Lower lobe of right lung (tissue), 2 donors: Measurements from ENCODE around the gene RPL7A. TPM values are rescaled to one million over a fixed set of nuclear protein-coding genes. Genes with fewer than 3 reads are reported as not detected.

Experiments used
- ATAC-seq, 2 donors: fragments of 200-7000 bp; cut with Tn5 transposase; one replicate each; pipeline ENCODE4 v1.9.1; 2020 to 2022; ENCODE audit warnings: mild to moderate bottlenecking in 2 of 2, moderate library complexity in 2 of 2
- DNase-seq: peaks from one replicate; pipeline ENCODE4 v3.0.0-alpha.2; 2020
- H3K27ac ChIP-seq: fragments of 200-600 bp; one replicate; pipeline ENCODE4 v1.8.0; 2022
- H3K27me3 ChIP-seq: fragments of 200-600 bp; one replicate; pipeline ENCODE4 v1.8.0; 2022; ENCODE audit warnings: low read depth
- H3K36me3 ChIP-seq: fragments of 200-600 bp; one replicate; pipeline ENCODE4 v1.8.0; 2022; ENCODE audit warnings: mild to moderate bottlenecking
- H3K4me1 ChIP-seq: fragments of 200-600 bp; one replicate; pipeline ENCODE4 v1.8.0; 2022
- H3K4me3 ChIP-seq: fragments of 200-600 bp; one replicate; pipeline ENCODE4 v1.8.0; 2022; ENCODE audit warnings: mild to moderate bottlenecking
- H3K9me3 ChIP-seq: fragments of 200-600 bp; one replicate; pipeline ENCODE4 v1.8.0; 2022
- intact Hi-C: fragments of 100-400 bp; cut with DNase I; formaldehyde crosslinking; loops from one replicate; pipeline ENCODE4 v1.11.0; 2022
- total RNA-seq: library from RNA; stranded (reverse); fragmentation: NEBNext Ultra II Directional; extraction: Animal tissue kit (Norgen Biotek cat#: 25700); gene quantifications from one replicate; pipeline ENCODE4 v1.2.1, GENCODE V29; 2021
- TF ChIP-seq, protein P1 (sequence below): fragments of 200-600 bp; IDR thresholded peaks from one replicate; pipeline ENCODE4 v1.8.0; 2022; ENCODE audit warnings: antibody characterized with exemption, mild to moderate bottlenecking
- donor health status: DM: no; HTN: yes; CAD: no; lungs with severe emphysema.

The RPL7A gene
- total RNA-seq, 1 donor from 2014 or later, result 1,397 TPM

DNA sequence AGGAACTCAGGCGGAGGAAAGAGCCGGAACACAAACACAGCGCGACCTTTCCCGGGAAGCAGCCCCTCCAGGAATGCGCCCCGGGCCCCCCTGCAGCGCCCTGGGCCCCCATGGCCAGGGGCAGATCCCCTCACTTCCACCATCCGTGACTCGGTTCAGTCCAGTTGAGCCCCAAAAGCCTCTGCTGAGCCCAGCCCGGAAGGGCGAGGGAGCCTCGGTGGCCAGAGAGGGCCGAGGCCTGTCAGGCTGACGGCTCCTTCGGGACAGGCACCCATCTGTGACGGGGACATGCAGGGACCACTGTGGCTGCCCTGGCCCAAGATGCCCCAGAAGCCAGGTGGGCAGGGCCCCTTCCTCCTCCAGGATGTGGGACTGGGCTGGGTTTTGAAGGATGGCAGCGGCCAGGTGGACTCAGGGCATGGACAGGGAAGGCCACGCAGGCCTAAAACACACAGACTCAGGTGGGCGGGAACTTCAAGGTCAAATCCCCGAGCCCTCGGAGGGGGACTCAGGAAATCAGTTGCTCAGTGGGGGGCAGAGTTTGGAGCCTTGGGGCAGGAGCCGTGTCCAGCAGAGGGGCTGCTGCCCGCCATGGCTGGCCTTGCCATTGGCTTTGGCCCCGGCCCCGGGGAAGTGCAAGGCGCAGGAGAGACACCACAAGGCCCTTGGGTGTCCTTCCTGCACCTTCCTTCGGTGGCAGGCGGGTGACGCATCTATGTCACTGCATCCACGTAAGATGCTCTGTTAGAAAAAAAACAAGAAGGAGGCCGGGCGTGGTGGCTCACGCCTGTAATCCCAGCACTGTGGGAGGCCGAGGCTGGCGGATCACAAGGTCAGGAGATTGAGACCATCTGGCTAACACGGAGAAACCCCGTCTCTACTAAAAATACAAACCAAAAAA is 43.3 kb upstream of the RPL7A start:
- Histone ChIP-seq H3K36me3 (no peaks in the 10 kb centered on the region), H3K4me1 (no peaks in the 10 kb centered on the region), H3K27ac (no peak overlapping the region), H3K27me3 (no peaks in the 10 kb centered on the region), H3K9me3 (no peaks in the 10 kb centered on the region), H3K4me3 (no peak overlapping the region)
- ATAC-seq, result no peak
- TF ChIP-seq, protein P1, sequence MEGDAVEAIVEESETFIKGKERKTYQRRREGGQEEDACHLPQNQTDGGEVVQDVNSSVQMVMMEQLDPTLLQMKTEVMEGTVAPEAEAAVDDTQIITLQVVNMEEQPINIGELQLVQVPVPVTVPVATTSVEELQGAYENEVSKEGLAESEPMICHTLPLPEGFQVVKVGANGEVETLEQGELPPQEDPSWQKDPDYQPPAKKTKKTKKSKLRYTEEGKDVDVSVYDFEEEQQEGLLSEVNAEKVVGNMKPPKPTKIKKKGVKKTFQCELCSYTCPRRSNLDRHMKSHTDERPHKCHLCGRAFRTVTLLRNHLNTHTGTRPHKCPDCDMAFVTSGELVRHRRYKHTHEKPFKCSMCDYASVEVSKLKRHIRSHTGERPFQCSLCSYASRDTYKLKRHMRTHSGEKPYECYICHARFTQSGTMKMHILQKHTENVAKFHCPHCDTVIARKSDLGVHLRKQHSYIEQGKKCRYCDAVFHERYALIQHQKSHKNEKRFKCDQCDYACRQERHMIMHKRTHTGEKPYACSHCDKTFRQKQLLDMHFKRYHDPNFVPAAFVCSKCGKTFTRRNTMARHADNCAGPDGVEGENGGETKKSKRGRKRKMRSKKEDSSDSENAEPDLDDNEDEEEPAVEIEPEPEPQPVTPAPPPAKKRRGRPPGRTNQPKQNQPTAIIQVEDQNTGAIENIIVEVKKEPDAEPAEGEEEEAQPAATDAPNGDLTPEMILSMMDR, result no peak
- intact Hi-C loops, result no loop called here
- DNase-seq, result no peak

DNA sequence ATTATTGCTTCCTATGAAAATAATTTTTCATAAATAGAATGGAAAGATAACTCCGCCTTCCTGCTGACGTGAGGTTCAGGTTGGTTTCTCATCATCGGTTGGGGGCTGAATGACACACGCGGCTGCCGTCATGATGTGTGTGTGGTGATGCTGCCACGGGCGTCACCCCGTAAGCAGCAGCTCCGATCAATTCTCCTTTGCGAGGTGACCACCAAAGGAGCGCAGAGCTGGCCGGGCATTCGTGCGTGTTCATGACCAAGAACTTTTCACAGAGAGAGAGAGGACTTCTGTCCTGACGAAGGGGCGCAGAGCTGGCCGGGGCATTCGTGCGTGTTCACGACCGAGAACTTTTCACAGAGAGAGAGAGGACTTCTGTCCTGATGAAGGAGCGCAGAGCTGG is 42.3 kb upstream of the RPL7A start:
- no peak overlapping the region for H3K27ac ChIP-seq
- DNase-seq (no peak), ATAC-seq (no peak)
- H3K4me3 ChIP-seq, result no peak overlapping the region
- TF ChIP-seq, protein P1, result no peak
- H3K27me3 ChIP-seq, result no peaks in the 10 kb centered on the region
- no peaks in the 10 kb centered on the region for H3K4me1 ChIP-seq
- H3K36me3 ChIP-seq, result no peaks in the 10 kb centered on the region
- no peaks in the 10 kb centered on the region for H3K9me3 ChIP-seq
- intact Hi-C loops, result no loop called here

DNA sequence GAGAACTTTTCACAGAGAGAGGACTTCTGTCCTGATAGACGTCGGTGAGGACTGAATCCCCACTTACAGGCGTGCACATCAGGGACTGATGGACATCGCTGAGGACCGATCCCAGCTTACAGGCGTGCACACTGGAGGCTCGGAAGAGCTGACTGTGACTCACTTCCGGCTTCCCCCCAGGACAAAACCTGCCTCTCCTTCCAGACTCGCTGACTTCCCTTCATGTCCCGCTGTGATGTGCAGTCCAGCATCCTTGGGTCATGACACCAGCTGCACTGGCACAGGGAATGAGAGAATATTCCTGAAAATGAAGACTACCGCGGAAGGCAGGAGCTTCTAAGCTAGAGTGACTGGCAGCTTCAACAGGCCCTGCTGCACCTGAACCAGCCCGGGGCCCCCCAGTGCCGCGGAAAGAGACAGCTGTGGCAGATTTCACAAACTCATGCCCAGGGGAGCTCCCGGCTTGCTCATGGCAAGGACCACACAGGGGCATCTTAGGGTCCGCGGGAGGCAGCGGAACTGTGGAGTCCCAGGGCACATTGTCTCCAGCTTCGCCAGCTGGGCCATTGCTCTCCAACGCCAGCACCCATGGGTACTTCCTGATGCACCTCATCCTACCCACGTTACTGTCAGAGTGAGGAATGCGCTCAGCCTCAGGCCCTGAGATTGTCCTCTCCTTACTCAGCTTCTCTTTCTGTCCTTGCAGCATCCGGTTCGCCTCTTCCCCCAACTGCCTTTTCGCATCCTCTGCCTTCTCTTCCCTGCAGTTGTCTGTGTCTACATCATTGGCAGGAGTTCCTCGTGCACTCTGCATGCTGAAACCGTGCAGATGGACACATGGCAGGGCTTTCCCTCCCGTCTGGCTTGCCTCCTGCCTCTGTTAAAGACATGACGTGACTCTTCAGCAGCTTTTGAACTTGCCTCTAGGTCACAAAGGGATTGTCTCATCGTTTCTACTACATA is 41.5 kb upstream of the RPL7A start:
- TF ChIP-seq, protein P1, result no peak
- ATAC-seq, result no peak

DNA sequence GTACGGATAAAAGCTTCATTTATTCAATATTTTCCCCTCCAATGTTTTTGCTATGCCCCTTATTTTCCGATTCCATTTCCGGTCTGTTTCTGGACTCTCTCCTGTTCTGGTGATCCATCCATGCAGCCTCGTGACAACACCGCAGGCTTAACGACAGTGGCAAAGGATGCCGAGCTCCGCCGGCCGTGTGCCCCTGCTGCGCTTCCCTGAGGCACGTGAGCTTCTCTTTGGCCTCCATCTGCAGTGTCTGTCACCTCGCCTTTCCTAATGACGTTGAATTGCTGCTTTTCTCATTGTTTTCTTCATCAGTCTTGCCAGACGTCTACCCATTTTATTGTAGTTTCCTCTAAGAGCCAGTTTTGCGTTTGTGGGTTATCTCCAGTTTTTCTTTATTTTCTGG is 40.7 kb upstream of the RPL7A start:
- Histone ChIP-seq H3K27me3 (no peaks in the 10 kb centered on the region), H3K9me3 (no peaks in the 10 kb centered on the region), H3K27ac (no peak overlapping the region), H3K4me3 (no peak overlapping the region), H3K4me1 (no peaks in the 10 kb centered on the region), H3K36me3 (no peaks in the 10 kb centered on the region)
- TF ChIP-seq, protein P1, result no peak
- ATAC-seq (no peak), DNase-seq (no peak)
- intact Hi-C loops, result no loop called here

More for the DNA sequence above, 41.5 kb upstream of the RPL7A start:
- Histone ChIP-seq H3K9me3 (no peaks in the 10 kb centered on the region), H3K4me3 (no peak overlapping the region), H3K4me1 (no peaks in the 10 kb centered on the region), H3K27ac (no peak overlapping the region), H3K27me3 (no peaks in the 10 kb centered on the region), H3K36me3 (no peaks in the 10 kb centered on the region)
- intact Hi-C loops, result no loop called here
- DNase-seq, result no peak

DNA sequence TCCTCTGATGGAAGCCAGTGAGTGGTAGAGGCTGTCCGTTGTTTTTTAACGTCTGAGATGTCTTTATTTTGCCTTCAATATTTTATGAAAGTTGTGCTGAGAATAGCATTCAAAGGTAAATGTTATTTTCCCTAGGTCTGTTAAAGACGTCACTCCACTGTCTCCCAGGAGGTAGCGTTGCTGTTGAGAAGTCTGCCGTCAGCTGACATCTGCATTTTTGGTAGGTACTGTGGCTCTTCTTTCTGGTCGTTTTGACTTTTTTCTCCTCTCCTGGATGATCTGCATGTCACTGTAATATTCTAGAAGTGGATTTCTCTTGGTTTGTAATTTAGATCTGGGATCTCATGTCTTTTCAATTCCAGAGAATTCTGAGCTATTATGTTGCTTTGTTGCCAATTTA is 38.4 kb upstream of the RPL7A start:
- Histone ChIP-seq H3K36me3 (no peaks in the 10 kb centered on the region), H3K4me1 (no peaks in the 10 kb centered on the region), H3K4me3 (no peak overlapping the region), H3K27ac (no peak overlapping the region), H3K27me3 (no peaks in the 10 kb centered on the region), H3K9me3 (no peaks in the 10 kb centered on the region)
- DNase-seq, result no peak
- ATAC-seq, result no peak
- TF ChIP-seq, protein P1, result no peak
- intact Hi-C loops, result no loop called here
